ENCODE data around the gene SLC8A1.

SLC8A1 gene

DNA sequence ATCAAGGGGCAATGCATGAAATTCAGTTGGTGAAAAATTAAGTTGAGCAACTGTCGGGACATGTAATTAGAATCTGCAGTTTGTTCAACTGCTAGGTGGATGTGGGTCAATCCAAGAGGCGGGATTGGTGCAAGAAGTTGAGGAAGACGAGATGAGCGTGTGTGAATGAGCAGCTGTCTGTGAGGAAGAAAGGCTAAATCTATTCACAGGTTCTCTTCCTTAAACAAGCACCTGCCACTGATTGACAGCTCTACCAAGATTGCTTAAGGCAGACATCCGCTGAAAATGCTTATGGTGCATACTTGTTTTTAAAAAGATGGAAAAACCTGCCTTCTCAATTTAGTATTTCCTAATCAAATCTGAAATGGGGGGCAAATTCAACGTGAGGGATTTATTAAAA lies 349.4 kb downstream of the SLC8A1 start:
- ATAC-seq: no peak
- TF ChIP-seq ZC3H10 (CRISPR knock-in tag; IDR thresholded peaks at IDR 0.05): no peak
- no peak for TF ChIP-seq ZFP3 (CRISPR knock-in tag; IDR thresholded peaks at IDR 0.05)
- TF ChIP-seq, protein P1, sequence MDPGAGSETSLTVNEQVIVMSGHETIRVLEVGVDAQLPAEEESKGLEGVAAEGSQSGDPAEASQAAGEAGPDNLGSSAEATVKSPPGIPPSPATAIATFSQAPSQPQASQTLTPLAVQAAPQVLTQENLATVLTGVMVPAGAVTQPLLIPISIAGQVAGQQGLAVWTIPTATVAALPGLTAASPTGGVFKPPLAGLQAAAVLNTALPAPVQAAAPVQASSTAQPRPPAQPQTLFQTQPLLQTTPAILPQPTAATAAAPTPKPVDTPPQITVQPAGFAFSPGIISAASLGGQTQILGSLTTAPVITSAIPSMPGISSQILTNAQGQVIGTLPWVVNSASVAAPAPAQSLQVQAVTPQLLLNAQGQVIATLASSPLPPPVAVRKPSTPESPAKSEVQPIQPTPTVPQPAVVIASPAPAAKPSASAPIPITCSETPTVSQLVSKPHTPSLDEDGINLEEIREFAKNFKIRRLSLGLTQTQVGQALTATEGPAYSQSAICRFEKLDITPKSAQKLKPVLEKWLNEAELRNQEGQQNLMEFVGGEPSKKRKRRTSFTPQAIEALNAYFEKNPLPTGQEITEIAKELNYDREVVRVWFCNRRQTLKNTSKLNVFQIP (CRISPR knock-in tag; IDR thresholded peaks at IDR 0.05; ENCODE audit: borderline replicate concordance, low read depth): no peak
- TF ChIP-seq, protein P2, sequence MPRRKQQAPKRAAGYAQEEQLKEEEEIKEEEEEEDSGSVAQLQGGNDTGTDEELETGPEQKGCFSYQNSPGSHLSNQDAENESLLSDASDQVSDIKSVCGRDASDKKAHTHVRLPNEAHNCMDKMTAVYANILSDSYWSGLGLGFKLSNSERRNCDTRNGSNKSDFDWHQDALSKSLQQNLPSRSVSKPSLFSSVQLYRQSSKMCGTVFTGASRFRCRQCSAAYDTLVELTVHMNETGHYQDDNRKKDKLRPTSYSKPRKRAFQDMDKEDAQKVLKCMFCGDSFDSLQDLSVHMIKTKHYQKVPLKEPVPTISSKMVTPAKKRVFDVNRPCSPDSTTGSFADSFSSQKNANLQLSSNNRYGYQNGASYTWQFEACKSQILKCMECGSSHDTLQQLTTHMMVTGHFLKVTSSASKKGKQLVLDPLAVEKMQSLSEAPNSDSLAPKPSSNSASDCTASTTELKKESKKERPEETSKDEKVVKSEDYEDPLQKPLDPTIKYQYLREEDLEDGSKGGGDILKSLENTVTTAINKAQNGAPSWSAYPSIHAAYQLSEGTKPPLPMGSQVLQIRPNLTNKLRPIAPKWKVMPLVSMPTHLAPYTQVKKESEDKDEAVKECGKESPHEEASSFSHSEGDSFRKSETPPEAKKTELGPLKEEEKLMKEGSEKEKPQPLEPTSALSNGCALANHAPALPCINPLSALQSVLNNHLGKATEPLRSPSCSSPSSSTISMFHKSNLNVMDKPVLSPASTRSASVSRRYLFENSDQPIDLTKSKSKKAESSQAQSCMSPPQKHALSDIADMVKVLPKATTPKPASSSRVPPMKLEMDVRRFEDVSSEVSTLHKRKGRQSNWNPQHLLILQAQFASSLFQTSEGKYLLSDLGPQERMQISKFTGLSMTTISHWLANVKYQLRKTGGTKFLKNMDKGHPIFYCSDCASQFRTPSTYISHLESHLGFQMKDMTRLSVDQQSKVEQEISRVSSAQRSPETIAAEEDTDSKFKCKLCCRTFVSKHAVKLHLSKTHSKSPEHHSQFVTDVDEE (CRISPR knock-in tag; IDR thresholded peaks at IDR 0.05): no peak
- no peak for TF ChIP-seq BACH2 (CRISPR knock-in tag; IDR thresholded peaks at IDR 0.05; ENCODE audit: borderline replicate concordance)
- TF ChIP-seq ZNF8 (CRISPR knock-in tag; IDR thresholded peaks at IDR 0.05): no peak
- no peak for TF ChIP-seq ZFP30 (CRISPR knock-in tag; IDR thresholded peaks at IDR 0.05)
- no peak for TF ChIP-seq CSDC2 (CRISPR knock-in tag; IDR thresholded peaks at IDR 0.05)
- no peak for TF ChIP-seq ESRRG (CRISPR knock-in tag; IDR thresholded peaks at IDR 0.05)
- no peak for TF ChIP-seq TCF4 (CRISPR knock-in tag; IDR thresholded peaks at IDR 0.05; ENCODE audit: borderline replicate concordance)
- TF ChIP-seq GLIS3 (CRISPR knock-in tag; IDR thresholded peaks at IDR 0.05): no peak
- TF ChIP-seq, protein P3, sequence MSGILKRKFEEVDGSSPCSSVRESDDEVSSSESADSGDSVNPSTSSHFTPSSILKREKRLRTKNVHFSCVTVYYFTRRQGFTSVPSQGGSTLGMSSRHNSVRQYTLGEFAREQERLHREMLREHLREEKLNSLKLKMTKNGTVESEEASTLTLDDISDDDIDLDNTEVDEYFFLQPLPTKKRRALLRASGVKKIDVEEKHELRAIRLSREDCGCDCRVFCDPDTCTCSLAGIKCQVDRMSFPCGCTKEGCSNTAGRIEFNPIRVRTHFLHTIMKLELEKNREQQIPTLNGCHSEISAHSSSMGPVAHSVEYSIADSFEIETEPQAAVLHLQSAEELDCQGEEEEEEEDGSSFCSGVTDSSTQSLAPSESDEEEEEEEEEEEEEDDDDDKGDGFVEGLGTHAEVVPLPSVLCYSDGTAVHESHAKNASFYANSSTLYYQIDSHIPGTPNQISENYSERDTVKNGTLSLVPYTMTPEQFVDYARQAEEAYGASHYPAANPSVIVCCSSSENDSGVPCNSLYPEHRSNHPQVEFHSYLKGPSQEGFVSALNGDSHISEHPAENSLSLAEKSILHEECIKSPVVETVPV (CRISPR knock-in tag; IDR thresholded peaks at IDR 0.05): no peak
- no peak for TF ChIP-seq PPARA (CRISPR knock-in tag; IDR thresholded peaks at IDR 0.05; ENCODE audit: borderline replicate concordance)
- TF ChIP-seq SNAI2 (CRISPR knock-in tag; IDR thresholded peaks at IDR 0.05): no peak
- TF ChIP-seq RARB (CRISPR knock-in tag; IDR thresholded peaks at IDR 0.05): no peak
- TF ChIP-seq, protein P4, sequence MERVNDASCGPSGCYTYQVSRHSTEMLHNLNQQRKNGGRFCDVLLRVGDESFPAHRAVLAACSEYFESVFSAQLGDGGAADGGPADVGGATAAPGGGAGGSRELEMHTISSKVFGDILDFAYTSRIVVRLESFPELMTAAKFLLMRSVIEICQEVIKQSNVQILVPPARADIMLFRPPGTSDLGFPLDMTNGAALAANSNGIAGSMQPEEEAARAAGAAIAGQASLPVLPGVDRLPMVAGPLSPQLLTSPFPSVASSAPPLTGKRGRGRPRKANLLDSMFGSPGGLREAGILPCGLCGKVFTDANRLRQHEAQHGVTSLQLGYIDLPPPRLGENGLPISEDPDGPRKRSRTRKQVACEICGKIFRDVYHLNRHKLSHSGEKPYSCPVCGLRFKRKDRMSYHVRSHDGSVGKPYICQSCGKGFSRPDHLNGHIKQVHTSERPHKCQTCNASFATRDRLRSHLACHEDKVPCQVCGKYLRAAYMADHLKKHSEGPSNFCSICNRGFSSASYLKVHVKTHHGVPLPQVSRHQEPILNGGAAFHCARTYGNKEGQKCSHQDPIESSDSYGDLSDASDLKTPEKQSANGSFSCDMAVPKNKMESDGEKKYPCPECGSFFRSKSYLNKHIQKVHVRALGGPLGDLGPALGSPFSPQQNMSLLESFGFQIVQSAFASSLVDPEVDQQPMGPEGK (CRISPR knock-in tag; IDR thresholded peaks at IDR 0.05; ENCODE audit: borderline replicate concordance): no peak
- TF ChIP-seq, protein P5, sequence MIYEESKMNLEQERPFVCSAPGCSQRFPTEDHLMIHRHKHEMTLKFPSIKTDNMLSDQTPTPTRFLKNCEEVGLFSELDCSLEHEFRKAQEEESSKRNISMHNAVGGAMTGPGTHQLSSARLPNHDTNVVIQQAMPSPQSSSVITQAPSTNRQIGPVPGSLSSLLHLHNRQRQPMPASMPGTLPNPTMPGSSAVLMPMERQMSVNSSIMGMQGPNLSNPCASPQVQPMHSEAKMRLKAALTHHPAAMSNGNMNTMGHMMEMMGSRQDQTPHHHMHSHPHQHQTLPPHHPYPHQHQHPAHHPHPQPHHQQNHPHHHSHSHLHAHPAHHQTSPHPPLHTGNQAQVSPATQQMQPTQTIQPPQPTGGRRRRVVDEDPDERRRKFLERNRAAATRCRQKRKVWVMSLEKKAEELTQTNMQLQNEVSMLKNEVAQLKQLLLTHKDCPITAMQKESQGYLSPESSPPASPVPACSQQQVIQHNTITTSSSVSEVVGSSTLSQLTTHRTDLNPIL (CRISPR knock-in tag; IDR thresholded peaks at IDR 0.05; ENCODE audit: low read depth): no peak
- no peak for TF ChIP-seq ZNF565 (CRISPR knock-in tag; conservative IDR thresholded peaks at IDR 0.05; ENCODE audit: low read depth)

DNA sequence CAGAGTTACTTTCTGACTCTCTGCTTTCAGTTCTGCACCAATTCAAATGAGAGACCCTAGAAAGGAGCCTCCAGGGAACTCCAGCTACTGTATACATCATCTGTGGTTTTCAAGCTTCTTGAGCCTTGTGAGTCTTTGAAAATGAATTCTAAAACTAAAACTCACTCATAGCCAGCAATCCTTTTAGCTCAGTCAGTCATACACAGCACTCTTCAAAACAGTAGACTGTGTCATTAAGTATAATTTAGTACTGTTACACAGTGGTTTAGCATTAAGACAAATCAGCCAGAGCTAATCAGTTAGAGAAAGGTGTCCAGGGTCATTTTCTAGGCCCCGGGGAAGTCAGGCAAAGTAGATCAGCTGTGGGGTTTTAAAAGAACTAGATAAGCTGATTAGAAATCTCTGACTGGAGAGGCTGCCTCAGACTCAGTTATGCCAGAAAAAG lies 350.7 kb downstream of the SLC8A1 start:
- ATAC-seq: peak; percentile 67
- no peak for TF ChIP-seq ZNF8 (CRISPR knock-in tag; IDR thresholded peaks at IDR 0.05)
- TF ChIP-seq PPARA (CRISPR knock-in tag; IDR thresholded peaks at IDR 0.05; ENCODE audit: borderline replicate concordance): no peak
- no peak for TF ChIP-seq CSDC2 (CRISPR knock-in tag; IDR thresholded peaks at IDR 0.05)
- no peak for TF ChIP-seq GLIS3 (CRISPR knock-in tag; IDR thresholded peaks at IDR 0.05)
- TF ChIP-seq ISL1 (CRISPR knock-in tag; IDR thresholded peaks at IDR 0.05): no peak
- no peak for TF ChIP-seq ZC3H10 (CRISPR knock-in tag; IDR thresholded peaks at IDR 0.05)
- TF ChIP-seq, protein P3 (CRISPR knock-in tag; IDR thresholded peaks at IDR 0.05): no peak
- TF ChIP-seq, protein P5 (CRISPR knock-in tag; IDR thresholded peaks at IDR 0.05; ENCODE audit: low read depth): no peak
- no peak for TF ChIP-seq ZFP30 (CRISPR knock-in tag; IDR thresholded peaks at IDR 0.05)
- TF ChIP-seq ESRRG (CRISPR knock-in tag; IDR thresholded peaks at IDR 0.05): no peak
- TF ChIP-seq, protein P2 (CRISPR knock-in tag; IDR thresholded peaks at IDR 0.05): no peak
- TF ChIP-seq OSR1 (CRISPR knock-in tag; IDR thresholded peaks at IDR 0.05): no peak
- TF ChIP-seq, protein P4 (CRISPR knock-in tag; IDR thresholded peaks at IDR 0.05; ENCODE audit: borderline replicate concordance): no peak
- no peak for TF ChIP-seq ZFP3 (CRISPR knock-in tag; IDR thresholded peaks at IDR 0.05)
- no peak for TF ChIP-seq ZNF70 (CRISPR knock-in tag; IDR thresholded peaks at IDR 0.05)
- TF ChIP-seq BACH2 (CRISPR knock-in tag; IDR thresholded peaks at IDR 0.05; ENCODE audit: borderline replicate concordance): no peak

Measured in SK-N-SH treated with all-trans-retinoic acid at 6 μM for 48 hours (cell line).